ENCODE measurements around the gene SPAG6. TPM values are rescaled to one million over a fixed set of nuclear protein-coding genes. Genes with fewer than 3 reads are reported as not detected.

SPAG6 gene
- total and polyA plus RNA-seq, 5 donors, result 0.05 to 0.09 TPM; not detected in 3

DNA sequence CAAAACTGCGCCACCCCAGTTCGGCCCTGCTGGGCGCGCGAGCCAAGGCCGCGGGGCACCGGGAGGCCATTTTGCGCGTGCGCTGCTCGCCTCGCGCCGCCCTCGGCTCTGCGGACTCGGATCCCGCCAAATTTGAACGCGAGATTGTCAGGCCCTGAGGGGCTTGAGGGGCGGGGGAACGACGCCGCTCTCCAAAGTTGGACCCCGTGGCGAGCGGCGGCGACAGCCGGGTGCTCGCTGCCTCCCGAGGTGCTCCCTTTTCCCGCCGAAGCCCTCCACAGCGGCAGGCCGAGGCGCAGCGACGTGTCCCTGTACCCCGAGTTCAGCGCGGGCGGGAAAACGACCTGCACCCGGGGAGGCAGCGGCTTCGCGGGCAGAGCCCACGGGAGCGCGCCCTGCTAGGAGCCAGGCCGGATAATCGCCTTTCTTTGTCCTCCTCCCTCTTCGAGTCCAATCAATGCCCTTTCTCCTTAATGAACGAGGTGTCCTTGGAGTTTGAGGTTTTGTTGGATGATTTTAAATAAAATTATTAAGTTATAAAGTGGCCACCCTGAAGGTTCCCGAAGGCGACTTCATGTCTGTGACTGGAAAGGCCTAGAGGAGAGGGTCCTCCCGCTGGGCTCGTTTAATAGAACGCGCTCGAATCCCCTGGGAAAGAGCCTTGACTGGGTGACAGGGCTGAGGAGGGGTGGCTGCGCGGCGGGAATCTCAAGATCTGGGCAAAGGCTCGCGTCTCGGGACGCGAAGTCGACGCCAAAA, 10.7 kb upstream of the SPAG6 start:
- Histone ChIP-seq H3K4me3 (ENCODE audit: low read length) (peak overlapping the region; percentile 59), H3K27me3 (ENCODE audit: control insufficient read depth, insufficient read depth) (peaks cover 3% of the 10 kb centered on the region), H3K27ac (ENCODE audit: low read length) (no peak overlapping the region), H3K4me1 (ENCODE audit: control insufficient read depth, insufficient read depth, low read length) (peaks cover 6% of the 10 kb centered on the region), H3K9me3 (ENCODE audit: control insufficient read depth, low read length) (no peaks in the 10 kb centered on the region)
- intact Hi-C loops (cut with DNase I), result no loop called here
- peak; percentile 43 to 66 (median 64) for DNase-seq
- peak; percentile 37 to 51 for ATAC-seq
- 10% methylated on average over 73 of the region's 73 CpGs for WGBS

DNA sequence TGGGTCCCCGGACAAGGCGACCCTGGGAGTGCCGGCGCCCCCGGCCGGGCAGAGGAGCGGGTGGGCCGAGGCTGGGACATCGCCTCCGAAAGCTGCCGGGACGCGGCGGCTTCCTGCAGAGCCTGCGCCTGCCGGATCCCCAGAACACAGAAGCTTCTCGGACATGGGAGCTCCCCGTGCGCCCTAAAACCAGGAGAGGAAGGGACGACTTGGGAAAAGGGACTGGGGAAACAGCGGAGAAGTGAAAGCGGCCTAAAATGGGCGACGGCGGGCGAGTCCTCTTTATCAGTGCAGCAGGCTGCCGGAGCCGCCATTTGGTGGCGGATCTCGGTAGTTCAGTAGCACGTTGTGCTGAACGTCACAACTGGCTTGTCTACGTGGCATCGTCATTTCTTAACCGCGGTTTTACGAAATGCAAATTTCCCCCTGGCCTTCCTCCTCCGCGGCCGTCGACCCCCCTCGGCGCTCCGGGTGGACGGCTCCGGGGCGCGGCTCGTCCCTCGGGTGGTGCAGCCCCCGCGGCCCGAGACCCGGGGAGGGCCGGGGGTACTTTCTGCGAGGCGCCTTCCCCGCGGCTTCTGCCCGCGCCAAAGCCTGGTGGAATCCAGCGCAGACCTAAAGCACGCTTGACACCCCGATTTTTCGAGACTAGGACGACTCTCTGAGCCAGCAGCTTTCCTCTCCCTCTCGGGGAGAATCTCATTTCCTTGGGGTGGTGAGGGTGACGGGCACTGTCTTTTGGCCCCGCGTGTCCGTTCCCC, 9.9 kb upstream of the SPAG6 start:
- ATAC-seq (peak; percentile 47 to 63), DNase-seq (peak; percentile 58 to 79 (median 75))
- Histone ChIP-seq H3K9me3 (ENCODE audit: control insufficient read depth, low read length) (no peaks in the 10 kb centered on the region), H3K27me3 (ENCODE audit: control insufficient read depth, insufficient read depth) (peaks cover 3% of the 10 kb centered on the region), H3K4me3 (ENCODE audit: low read length) (peak overlapping the region; percentile 59), H3K27ac (ENCODE audit: low read length) (no peak overlapping the region), H3K4me1 (ENCODE audit: control insufficient read depth, insufficient read depth, low read length) (peaks cover 6% of the 10 kb centered on the region)
- intact Hi-C loops (cut with DNase I), result no loop called here
- WGBS, result 3% methylated on average over 71 of the region's 71 CpGs

DNA sequence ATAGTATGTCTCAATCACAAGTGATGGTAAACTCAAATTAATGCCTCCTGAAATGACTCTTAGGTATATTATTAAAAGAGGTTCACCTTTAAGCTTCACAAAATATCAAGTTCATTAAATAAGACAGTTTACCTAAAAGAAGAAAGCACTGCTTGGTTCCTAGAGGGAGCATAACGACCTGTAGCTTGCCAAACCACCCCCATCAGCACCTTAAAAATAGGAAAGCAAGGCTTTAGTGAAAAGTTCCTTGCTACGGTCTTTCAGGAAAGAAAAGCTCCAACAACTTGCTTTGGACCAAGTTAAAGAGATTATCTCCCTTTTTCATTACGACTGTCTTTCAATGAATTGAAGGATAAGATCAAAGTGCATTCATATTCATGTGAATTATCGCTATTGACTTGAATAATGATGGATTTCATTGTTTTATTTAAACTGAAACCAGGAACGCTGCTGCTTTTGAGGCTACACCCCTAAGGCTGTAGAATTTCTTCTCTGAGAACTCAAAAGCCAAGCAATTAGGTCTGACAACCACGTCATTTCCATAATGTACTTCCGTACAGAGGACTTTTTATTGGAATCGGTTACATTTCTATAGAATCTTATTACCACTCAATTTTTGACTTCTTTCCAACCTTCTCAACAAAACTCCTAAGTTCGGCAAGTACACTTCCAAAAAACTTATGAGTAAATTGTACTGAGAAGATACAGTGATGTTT, 7.0 kb upstream of the SPAG6 start:
- peaks cover 3% of the 10 kb centered on the region for H3K27me3 ChIP-seq (ENCODE audit: control insufficient read depth, insufficient read depth)

DNA sequence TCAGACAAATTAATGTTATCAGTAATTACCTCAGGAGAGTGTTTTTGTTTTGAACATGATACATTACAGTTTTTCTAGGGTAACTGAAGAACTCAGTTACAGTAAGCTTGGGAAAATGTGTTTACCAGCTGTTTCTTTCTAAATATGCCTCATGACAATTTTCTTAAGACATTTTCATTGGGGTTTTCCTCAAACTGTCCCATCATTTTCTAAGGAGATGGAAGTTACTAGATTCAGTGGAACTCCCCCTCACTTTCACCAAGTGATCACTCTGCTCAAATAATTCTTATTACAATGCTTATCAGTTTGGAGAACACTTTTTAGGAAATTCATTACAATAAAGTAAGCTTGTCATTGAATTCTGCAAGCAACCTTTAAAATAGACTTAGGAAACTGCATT, 6.4 kb upstream of the SPAG6 start:
- intact Hi-C loops (cut with DNase I), result no loop called here
- DNase-seq (no peak), ATAC-seq (no peak)
- Histone ChIP-seq H3K4me1 (ENCODE audit: control insufficient read depth, insufficient read depth, low read length) (peaks cover 6% of the 10 kb centered on the region), H3K4me3 (ENCODE audit: low read length) (no peak overlapping the region), H3K27ac (ENCODE audit: low read length) (no peak overlapping the region), H3K9me3 (ENCODE audit: control insufficient read depth, low read length) (no peaks in the 10 kb centered on the region), H3K27me3 (ENCODE audit: control insufficient read depth, insufficient read depth) (peaks cover 3% of the 10 kb centered on the region)

More for the DNA sequence above, 7.0 kb upstream of the SPAG6 start:
- peaks cover 6% of the 10 kb centered on the region for H3K4me1 ChIP-seq (ENCODE audit: control insufficient read depth, insufficient read depth, low read length)
- no peak overlapping the region for H3K27ac ChIP-seq (ENCODE audit: low read length)
- intact Hi-C loops (cut with DNase I), result no loop called here
- ATAC-seq (no peak), DNase-seq (no peak)
- H3K9me3 ChIP-seq (ENCODE audit: control insufficient read depth, low read length), result no peaks in the 10 kb centered on the region
- WGBS, result 19% methylated on average over 9 of the region's 9 CpGs
- H3K4me3 ChIP-seq (ENCODE audit: low read length), result peak overlapping the region; percentile 16

DNA sequence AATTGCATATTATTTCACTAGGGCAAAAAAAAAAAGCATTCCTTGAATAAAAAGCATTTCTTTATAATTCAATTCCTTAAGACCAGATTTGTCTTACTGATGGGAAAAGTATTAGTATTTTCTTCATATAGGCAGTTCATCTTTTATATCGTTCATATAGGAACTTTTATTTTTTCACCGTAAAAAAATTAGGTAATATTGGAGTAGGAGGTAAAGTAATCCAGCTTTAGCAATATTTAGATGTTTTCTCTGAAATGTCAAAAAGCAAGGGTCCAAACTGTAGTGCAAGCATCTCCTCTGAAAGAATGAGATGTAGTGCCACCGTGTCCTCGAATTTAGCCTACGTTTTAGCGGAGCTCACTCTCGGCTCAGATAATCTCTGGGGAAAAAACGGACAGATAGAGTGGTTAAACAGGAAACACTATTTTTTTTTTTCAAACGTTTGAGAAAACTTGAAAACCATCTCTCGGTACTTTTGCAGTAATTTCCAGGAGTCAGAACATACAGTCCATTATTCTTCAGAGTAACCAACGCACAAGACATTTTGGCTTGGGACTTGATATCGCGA, 5.5 kb upstream of the SPAG6 start:
- H3K27me3 ChIP-seq (ENCODE audit: control insufficient read depth, insufficient read depth), result peaks cover 3% of the 10 kb centered on the region
- no peak for ATAC-seq
- intact Hi-C loops (cut with DNase I), result no loop called here
- no peaks in the 10 kb centered on the region for H3K9me3 ChIP-seq (ENCODE audit: control insufficient read depth, low read length)
- DNase-seq, result no peak
- WGBS, result under 1% methylated on average over 13 of the region's 13 CpGs
- H3K4me1 ChIP-seq (ENCODE audit: control insufficient read depth, insufficient read depth, low read length), result peaks cover 3% of the 10 kb centered on the region
- H3K27ac ChIP-seq (ENCODE audit: low read length), result no peak overlapping the region
- H3K4me3 ChIP-seq (ENCODE audit: low read length), result peak overlapping the region; percentile 97

DNA sequence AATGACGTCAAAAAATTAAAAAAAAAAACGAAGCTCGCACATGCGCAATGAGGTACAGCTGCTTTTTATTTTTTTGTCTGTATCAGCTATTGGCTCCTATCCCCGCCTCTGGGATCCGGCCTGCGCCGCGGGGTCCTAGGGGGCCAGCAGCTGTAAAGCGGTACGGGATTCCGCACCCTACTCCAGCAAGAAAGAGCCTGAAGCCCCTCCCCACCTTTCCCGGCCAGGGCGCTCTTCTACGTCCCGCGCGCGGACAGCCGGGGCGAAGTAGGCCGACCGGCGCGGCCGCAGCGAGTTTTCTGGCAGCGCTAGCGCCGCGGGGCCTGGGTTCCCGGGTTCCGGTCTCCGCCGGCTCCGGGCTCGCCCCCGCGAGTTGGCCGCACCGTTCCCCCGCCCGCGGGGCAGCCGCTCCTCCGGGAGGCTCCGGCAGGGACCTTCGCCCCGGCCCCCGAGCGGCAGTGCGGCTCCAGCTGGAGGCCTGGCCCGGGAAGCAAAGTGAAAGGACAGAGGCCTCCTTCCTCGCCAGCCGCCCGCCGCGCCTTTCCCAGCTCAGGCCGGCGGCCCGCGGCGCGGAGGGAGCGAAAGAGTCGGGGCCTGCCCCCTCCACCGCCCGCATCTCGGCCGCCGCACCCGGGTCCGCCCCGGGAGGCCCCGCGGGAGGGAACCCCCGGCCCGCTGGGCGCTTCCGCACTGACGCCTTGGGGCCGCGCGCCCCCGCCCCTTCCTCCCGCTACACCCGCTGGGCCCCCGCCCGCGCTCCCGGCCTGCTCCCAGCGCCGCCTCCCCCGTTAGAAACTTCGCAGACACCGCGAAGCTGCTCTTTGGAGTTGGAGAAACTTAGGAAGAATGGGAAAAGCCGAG, 4.7 kb upstream of the SPAG6 start:
- intact Hi-C loops (cut with DNase I), result no loop called here
- Histone ChIP-seq H3K4me1 (ENCODE audit: control insufficient read depth, insufficient read depth, low read length) (no peaks in the 10 kb centered on the region), H3K27me3 (ENCODE audit: control insufficient read depth, insufficient read depth) (peaks cover 3% of the 10 kb centered on the region), H3K27ac (ENCODE audit: low read length) (peak overlapping the region; percentile 99), H3K4me3 (ENCODE audit: low read length) (peak overlapping the region; percentile 97), H3K9me3 (ENCODE audit: control insufficient read depth, low read length) (no peaks in the 10 kb centered on the region)
- under 1% methylated on average over 98 of the region's 98 CpGs for WGBS
- DNase-seq (peak; percentile 77 to 88 (median 87)), ATAC-seq (peak; percentile 86 to 87)

DNA sequence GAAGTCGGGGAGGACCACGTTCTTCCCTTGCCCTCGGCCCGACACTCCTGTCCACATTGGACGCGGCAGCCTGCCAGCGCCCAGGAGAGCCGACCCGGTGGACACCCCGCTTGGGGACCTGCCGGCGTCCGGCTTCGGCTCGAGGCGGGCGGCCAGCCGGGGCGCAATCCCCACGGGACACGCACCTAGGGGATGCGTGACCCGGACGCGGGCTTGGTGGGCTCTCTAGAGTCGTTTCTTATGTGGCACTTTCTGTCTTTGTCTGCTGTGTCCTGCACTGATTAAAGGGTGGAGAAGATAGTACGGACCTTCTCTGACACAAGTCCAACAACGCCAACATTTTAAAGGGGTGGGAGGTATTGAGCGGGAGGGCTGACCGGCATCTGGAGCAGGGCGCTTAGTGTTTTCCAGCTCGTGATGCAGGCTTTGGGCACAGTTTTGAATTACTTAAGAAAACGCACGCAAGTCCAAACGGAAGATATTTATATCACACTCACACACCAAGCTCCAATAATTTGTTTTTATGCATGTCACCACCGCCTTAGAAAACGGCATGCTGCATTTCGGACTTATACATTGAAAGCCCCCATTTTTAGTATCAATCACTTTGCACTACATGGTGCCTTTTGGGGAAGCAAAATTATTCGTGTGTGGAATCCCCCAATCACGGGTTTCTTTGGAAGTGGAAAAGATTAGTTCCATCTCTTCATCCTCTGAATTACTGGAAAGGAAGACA, 3.9 kb upstream of the SPAG6 start:
- H3K27me3 ChIP-seq (ENCODE audit: control insufficient read depth, insufficient read depth), result peaks cover 3% of the 10 kb centered on the region
- WGBS, result 2% methylated on average over 40 of the region's 40 CpGs
- no peaks in the 10 kb centered on the region for H3K4me1 ChIP-seq (ENCODE audit: control insufficient read depth, insufficient read depth, low read length)
- DNase-seq (no peak), ATAC-seq (peak; percentile 34 to 44)
- intact Hi-C loops (cut with DNase I), result no loop called here
- no peaks in the 10 kb centered on the region for H3K9me3 ChIP-seq (ENCODE audit: control insufficient read depth, low read length)
- H3K4me3 ChIP-seq (ENCODE audit: low read length), result peak overlapping the region; percentile 97
- H3K27ac ChIP-seq (ENCODE audit: low read length), result no peak overlapping the region

DNA sequence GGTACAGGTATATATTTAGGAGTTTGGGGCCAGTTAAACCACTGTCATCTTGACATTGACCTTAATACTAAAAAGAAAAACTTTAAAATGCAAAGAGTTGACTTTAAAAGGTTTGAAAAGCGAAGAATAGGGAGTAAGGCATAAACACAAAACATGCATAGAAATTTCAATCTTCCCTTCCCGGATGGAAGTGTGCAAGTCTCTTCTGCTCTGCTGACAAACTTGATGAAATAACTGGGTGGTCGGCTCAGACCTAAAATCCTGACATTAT, 3.4 kb upstream of the SPAG6 start:
- H3K4me3 ChIP-seq (ENCODE audit: low read length), result no peak overlapping the region

DNA sequence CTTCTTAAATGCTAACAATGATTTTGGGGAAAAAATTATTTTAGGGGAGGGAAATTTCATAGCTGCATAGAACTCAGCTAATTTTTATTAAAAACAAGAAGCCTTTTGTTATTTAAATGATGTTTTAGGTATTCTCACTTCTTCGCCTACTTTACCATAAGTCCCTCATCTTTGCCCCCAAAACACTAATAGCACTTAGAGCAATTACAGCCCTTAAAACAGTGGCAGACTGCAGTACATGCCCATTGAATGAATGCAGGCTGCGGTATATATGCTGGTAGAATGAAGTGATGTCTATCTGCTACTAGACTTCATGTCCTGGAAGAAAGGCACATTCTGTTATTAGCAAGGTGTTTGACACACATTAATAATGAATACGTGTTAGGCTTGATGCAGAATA, 2.9 kb upstream of the SPAG6 start:
- DNase-seq (no peak), ATAC-seq (no peak)
- Histone ChIP-seq H3K4me3 (ENCODE audit: low read length) (no peak overlapping the region), H3K27me3 (ENCODE audit: control insufficient read depth, insufficient read depth) (peaks cover 3% of the 10 kb centered on the region), H3K9me3 (ENCODE audit: control insufficient read depth, low read length) (no peaks in the 10 kb centered on the region), H3K27ac (ENCODE audit: low read length) (no peak overlapping the region), H3K4me1 (ENCODE audit: control insufficient read depth, insufficient read depth, low read length) (no peaks in the 10 kb centered on the region)
- intact Hi-C loops (cut with DNase I), result no loop called here
- 39% methylated on average over 3 of the region's 3 CpGs for WGBS

More for the DNA sequence above, 3.4 kb upstream of the SPAG6 start:
- 43% methylated on average over 3 of the region's 3 CpGs for WGBS
- Histone ChIP-seq H3K4me1 (ENCODE audit: control insufficient read depth, insufficient read depth, low read length) (no peaks in the 10 kb centered on the region), H3K27me3 (ENCODE audit: control insufficient read depth, insufficient read depth) (peaks cover 3% of the 10 kb centered on the region), H3K9me3 (ENCODE audit: control insufficient read depth, low read length) (no peaks in the 10 kb centered on the region), H3K27ac (ENCODE audit: low read length) (no peak overlapping the region)
- ATAC-seq, result no peak
- intact Hi-C loops (cut with DNase I), result no loop called here
- no peak for DNase-seq

DNA sequence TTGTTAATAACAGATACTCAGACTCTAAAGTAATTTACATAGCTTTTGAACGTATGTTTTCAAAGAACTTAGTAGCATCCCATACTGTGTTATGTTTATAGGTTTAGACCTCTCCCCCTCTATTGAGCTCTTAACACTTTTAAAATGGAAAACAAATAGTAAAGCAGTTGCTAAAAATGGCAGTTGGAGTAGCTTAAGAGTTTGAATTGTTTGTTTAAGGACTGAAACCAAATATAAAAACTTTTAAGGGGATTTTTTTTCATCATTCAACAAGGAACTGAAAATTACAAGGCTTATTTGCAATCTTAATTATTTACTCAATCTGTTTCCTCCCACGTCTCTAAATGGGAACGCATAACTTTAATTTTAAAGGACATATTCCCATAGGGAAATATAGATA, 1.6 kb upstream of the SPAG6 start:
- WGBS, result 15% methylated on average over 3 of the region's 3 CpGs
- Histone ChIP-seq H3K27ac (ENCODE audit: low read length) (no peak overlapping the region), H3K27me3 (ENCODE audit: control insufficient read depth, insufficient read depth) (no peaks in the 10 kb centered on the region), H3K4me3 (ENCODE audit: low read length) (no peak overlapping the region), H3K9me3 (ENCODE audit: control insufficient read depth, low read length) (no peaks in the 10 kb centered on the region), H3K4me1 (ENCODE audit: control insufficient read depth, insufficient read depth, low read length) (no peaks in the 10 kb centered on the region)
- ATAC-seq (no peak), DNase-seq (no peak)
- intact Hi-C loops (cut with DNase I), result no loop called here
